IMR-90 (cell line): ENCODE measurements around the gene PPP6C. TPM values are rescaled to one million over a fixed set of nuclear protein-coding genes. Genes with fewer than 3 reads are reported as not detected.
A peak's percentile ranks its signal among the peaks of the same experiment; 100 is the strongest.

ENCODE experiments used
- ATAC-seq: fragments of 200-7000 bp; cut with Tn5 transposase; 2 replicates; pipeline ENCODE4 v1.9.1; 2020; ENCODE audit warnings: low read depth, mild to moderate bottlenecking, moderate library complexity
- BruUV-seq: library from RNA; stranded (reverse); fragments of 400-500 nt; replicated peaks from 2 replicates; lab custom pipeline; 2021; lab: Mats Ljungman, UMichigan
- CTCF ChIA-PET: fragments of 300-600 bp; formaldehyde crosslinking; extraction: SDS; loops from one replicate; lab custom pipeline; 2021; ENCODE audit warnings: antibody characterized with exemption; lab: Yijun Ruan, JAX
- POLR2A ChIA-PET: fragments of 300-600 bp; sonication (Branson Sonifier 250); formaldehyde crosslinking; loops from one replicate; lab custom pipeline; 2022; ENCODE audit warnings: antibody characterized with exemption; ENCODE audit not compliant: unreplicated experiment; lab: Charles Lee
- DNase-seq: peaks from one replicate; pipeline ENCODE4 v3.0.0; 2013
- H2AFZ ChIP-seq: replicated peaks from 2 replicates; pipeline ENCODE3; 2013; ENCODE audit warnings: low read length, mild to moderate bottlenecking; ENCODE audit not compliant: poor library complexity
- H2AK5ac ChIP-seq: 2 replicates; pipeline ENCODE4 v1.6.1; 2013; ENCODE audit warnings: low read depth, low read length, inconsistent platforms
- H2AK9ac ChIP-seq: replicated peaks from 2 replicates; pipeline ENCODE3; 2013; ENCODE audit warnings: mild to moderate bottlenecking, low read depth, low read length, moderate library complexity; ENCODE audit not compliant: poor library complexity
- H2BK120ac ChIP-seq: 2 replicates; pipeline ENCODE4 v1.6.1; 2013; ENCODE audit warnings: low read depth, low read length, inconsistent platforms
- H2BK15ac ChIP-seq: 3 replicates; pipeline ENCODE4 v1.6.1; 2013; ENCODE audit warnings: low read depth, low read length, inconsistent platforms
- H2BK20ac ChIP-seq: 2 replicates; pipeline ENCODE4 v1.6.1; 2013; ENCODE audit warnings: low read depth, mild to moderate bottlenecking, inconsistent platforms, low read length, moderate library complexity
- H2BK5ac ChIP-seq: 2 replicates; pipeline ENCODE4 v1.6.1; 2013; ENCODE audit warnings: mild to moderate bottlenecking, low read depth, low read length, inconsistent platforms; ENCODE audit not compliant: poor library complexity, severe bottlenecking
- H3K14ac ChIP-seq: replicated peaks from 2 replicates; pipeline ENCODE4 v1.6.1; 2013; ENCODE audit warnings: low read depth, low read length, inconsistent platforms
- H3K18ac ChIP-seq: 2 replicates; pipeline ENCODE4 v1.6.1; 2013; ENCODE audit warnings: low read depth, low read length, control low read depth
- H3K23ac ChIP-seq: 2 replicates; pipeline ENCODE4 v1.6.1; 2013; ENCODE audit warnings: low read depth, low read length, inconsistent platforms
- H3K27ac ChIP-seq: 2 replicates; pipeline ENCODE4 v1.5.1; 2013; ENCODE audit warnings: mild to moderate bottlenecking, control low read depth, low read length; ENCODE audit not compliant: insufficient read depth
- H3K27me3 ChIP-seq: 2 replicates; pipeline ENCODE4 v1.6.1; 2013; ENCODE audit warnings: low read length; ENCODE audit not compliant: control insufficient read depth, insufficient read depth
- H3K36me3 ChIP-seq: 2 replicates; pipeline ENCODE4 v1.6.1; 2013; ENCODE audit warnings: low read length, mixed read lengths; ENCODE audit not compliant: control insufficient read depth, insufficient read depth
- H3K4ac ChIP-seq: 2 replicates; pipeline ENCODE4 v1.6.1; 2013; ENCODE audit warnings: low read depth, low read length, inconsistent platforms
- H3K4me1 ChIP-seq: 2 replicates; pipeline ENCODE4 v1.6.1; 2013; ENCODE audit warnings: low read length, mixed read lengths; ENCODE audit not compliant: control insufficient read depth, insufficient read depth
- H3K4me2 ChIP-seq: 2 replicates; pipeline ENCODE4 v1.6.1; 2013; ENCODE audit warnings: low read depth, mild to moderate bottlenecking, control low read depth, low read length, moderate library complexity
- H3K4me3 ChIP-seq: 2 replicates; pipeline ENCODE4 v1.5.1; 2013; ENCODE audit warnings: low read depth, mild to moderate bottlenecking, control low read depth, low read length, moderate library complexity; ENCODE audit not compliant: insufficient read depth
- H3K56ac ChIP-seq: 2 replicates; pipeline ENCODE4 v1.6.1; 2013; ENCODE audit warnings: low read length, inconsistent platforms; ENCODE audit not compliant: insufficient read depth; ENCODE audit errors: extremely low read depth
- H3K79me1 ChIP-seq, 2 experiments: 2 replicates each; pipeline ENCODE4 v1.6.1; 2013; ENCODE audit warnings: low read length in 2 of 2, inconsistent platforms in 1 of 2, low read depth in 1 of 2
- H3K9ac ChIP-seq: 2 replicates; pipeline ENCODE4 v1.6.1; 2013; ENCODE audit warnings: low read depth, low read length, control low read depth
- H3K9me1 ChIP-seq: 2 replicates; pipeline ENCODE4 v1.6.1; 2013; ENCODE audit warnings: low read length, inconsistent platforms; ENCODE audit not compliant: insufficient read depth
- H3K9me3 ChIP-seq: 2 replicates; pipeline ENCODE4 v1.6.1; 2013; ENCODE audit warnings: low read length; ENCODE audit not compliant: control insufficient read depth, insufficient read depth
- H4K20me1 ChIP-seq: 2 replicates; pipeline ENCODE4 v1.6.1; 2013; ENCODE audit warnings: low read length, inconsistent platforms; ENCODE audit not compliant: insufficient read depth
- H4K5ac ChIP-seq: 2 replicates; pipeline ENCODE4 v1.6.1; 2013; ENCODE audit warnings: mild to moderate bottlenecking, low read depth, low read length, control low read depth
- H4K8ac ChIP-seq, 2 experiments: 2 replicates each; pipeline ENCODE4 v1.6.1; 2013; ENCODE audit warnings: low read depth in 2 of 2, low read length in 2 of 2, control low read depth in 1 of 2, inconsistent platforms in 1 of 2
- H4K91ac ChIP-seq: 2 replicates; pipeline ENCODE4 v1.6.1; 2013; ENCODE audit warnings: low read depth, low read length, inconsistent platforms; ENCODE audit not compliant: insufficient read depth
- BHLHE40 ChIP-seq: fragments of 150-350 bp; IDR thresholded peaks from 2 replicates; pipeline ENCODE4 v1.6.1; 2016; ENCODE audit warnings: mild to moderate bottlenecking, low read depth, low read length
- CEBPB ChIP-seq: IDR thresholded peaks from 2 replicates; pipeline ENCODE4 v1.6.1; 2012; ENCODE audit warnings: low read depth, low read length, improper control_type of control experiment
- CHD1 ChIP-seq: IDR thresholded peaks from 2 replicates; pipeline ENCODE4 v1.6.1; 2012; ENCODE audit warnings: low read depth, low read length, improper control_type of control experiment
- FOS ChIP-seq: fragments of 150-350 bp; IDR thresholded peaks from 2 replicates; pipeline ENCODE4 v1.6.1; 2016; ENCODE audit warnings: low read depth, low read length
- MAFK ChIP-seq: IDR thresholded peaks from 2 replicates; pipeline ENCODE4 v1.6.1; 2012; ENCODE audit warnings: low read depth, low read length, improper control_type of control experiment
- MAZ ChIP-seq: IDR thresholded peaks from 2 replicates; pipeline ENCODE4 v1.6.1; 2012; ENCODE audit warnings: low read depth, mild to moderate bottlenecking, low read length, improper control_type of control experiment, moderate library complexity, borderline replicate concordance
- MXI1 ChIP-seq: IDR thresholded peaks from 2 replicates; pipeline ENCODE4 v1.6.1; 2012; ENCODE audit warnings: low read depth, mild to moderate bottlenecking, low read length, moderate library complexity, borderline replicate concordance
- NFE2L2 ChIP-seq: fragments of 150-350 bp; IDR thresholded peaks from 2 replicates; pipeline ENCODE4 v1.6.1; 2016; ENCODE audit warnings: low read depth, mild to moderate bottlenecking, low read length
- POLR2A ChIP-seq: IDR thresholded peaks from 2 replicates; pipeline ENCODE4 v1.6.1; 2012; ENCODE audit warnings: mild to moderate bottlenecking, low read depth, low read length
- RAD21 ChIP-seq: IDR thresholded peaks from 2 replicates; pipeline ENCODE4 v1.6.1; 2012; ENCODE audit warnings: low read length, improper control_type of control experiment
- RCOR1 ChIP-seq: IDR thresholded peaks from 2 replicates; pipeline ENCODE4 v1.6.1; 2012; ENCODE audit warnings: mild to moderate bottlenecking, low read length, improper control_type of control experiment; ENCODE audit not compliant: insufficient replicate concordance
- RFX5 ChIP-seq: IDR thresholded peaks from 2 replicates; pipeline ENCODE4 v1.8.0; 2012; ENCODE audit warnings: low read depth, mild to moderate bottlenecking, low read length, moderate library complexity
- SMC3 ChIP-seq: fragments of 150-350 bp; IDR thresholded peaks from 2 replicates; pipeline ENCODE4 v1.6.1; 2016; ENCODE audit warnings: low read depth, mild to moderate bottlenecking, antibody characterized with exemption, low read length, moderate library complexity
- dilution Hi-C: fragments of 300-500 bp; cut with HindIII; formaldehyde crosslinking; loops from one replicate; pipeline ENCODE4 v1.14.3; 2018; ENCODE audit warnings: low sequenced_read_pairs; ENCODE audit not compliant: unreplicated experiment
- in situ Hi-C: fragments of 300-500 bp; cut with MboI; formaldehyde crosslinking; loops from 3 replicates; pipeline ENCODE4 v1.14.3; 2019; ENCODE audit warnings: low sequenced_read_pairs, inconsistent platforms, mixed read lengths
- intact Hi-C: fragments of 100-400 bp; cut with micrococcal nuclease; formaldehyde crosslinking; loops from 2 replicates; pipeline ENCODE4 v1.10.0; 2022
- polyA plus RNA-seq, 3 experiments: library from polyadenylated mRNA; depleted of rRNA; stranded (reverse); fragments of >200 nt; gene quantifications; 2 replicates each; pipeline ENCODE4 v1.2.3, GENCODE V29; 2012; ENCODE audit warnings: low replicate concordance in 1 of 3
- total RNA-seq: library from RNA; depleted of rRNA; stranded (reverse); fragments of >200 nt; gene quantifications from 2 replicates; pipeline ENCODE4 v1.2.3, GENCODE V29; 2012
- TF ChIP-seq, protein P1 (sequence below): conservative IDR thresholded peaks from 2 replicates; pipeline ENCODE4 v1.5.1; 2012; ENCODE audit warnings: mild to moderate bottlenecking, low read depth, low read length, improper control_type of control experiment
- TF ChIP-seq, protein P2 (sequence below): fragments of 150-350 bp; IDR thresholded peaks from 2 replicates; pipeline ENCODE4 v1.6.1; 2017; ENCODE audit warnings: mild to moderate bottlenecking, antibody characterized with exemption, low read length, low read depth
- TF ChIP-seq, protein P3 (sequence below): fragments of 150-350 bp; IDR thresholded peaks from 2 replicates; pipeline ENCODE4 v1.6.1; 2016; ENCODE audit warnings: low read depth, mild to moderate bottlenecking, low read length, moderate library complexity, borderline replicate concordance

The PPP6C gene
- total and polyA plus RNA-seq, 2 of the 4 experiments (the other 2 are of a cell fraction) = 14.5 to 15.4 TPM

DNA sequence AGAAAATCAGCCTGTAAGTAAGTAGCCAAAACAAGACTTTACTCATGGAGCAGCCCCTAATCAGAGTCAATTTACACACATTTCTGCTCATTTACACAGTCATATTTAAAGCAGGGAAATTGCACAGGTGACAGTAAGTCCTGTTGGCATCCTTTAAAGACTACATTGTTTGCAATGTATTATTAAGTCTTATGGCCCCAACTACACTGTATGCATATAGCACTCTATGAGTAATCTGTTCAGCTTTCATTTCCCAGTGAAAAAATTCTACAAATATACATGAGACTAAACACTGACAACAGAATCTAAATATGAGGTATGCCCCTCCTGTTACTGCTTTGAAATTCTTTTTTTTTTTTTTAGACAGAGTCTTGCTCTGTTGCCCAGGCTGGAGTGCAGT is 19.7 kb downstream of the PPP6C start:
- H2AFZ ChIP-seq = no peak overlapping the region
- no peak overlapping the region for H3K18ac ChIP-seq
- H3K4me1 ChIP-seq = peaks cover 15% of the 10 kb centered on the region
- intact Hi-C loops (no loop called here), dilution Hi-C loops (no loop called here), in situ Hi-C loops (no loop called here)
- H2BK20ac ChIP-seq = no peak overlapping the region
- no peak overlapping the region for H2BK120ac ChIP-seq
- no peaks in the 10 kb centered on the region for H3K27me3 ChIP-seq
- no peak overlapping the region for H2BK15ac ChIP-seq
- H2AK9ac ChIP-seq = no peak overlapping the region
- H3K27ac ChIP-seq = no peak overlapping the region
- ChIA-PET POLR2A (no interaction called here), CTCF (interaction anchor here (0.6 to 1.0 kb wide), 4 partner anchors 8 to 80 kb away, joined by 3 to 6 read pairs (median 4); no protein-coding TSS in a partner anchor)
- H3K9ac ChIP-seq = no peak overlapping the region
- no peak overlapping the region for H2AK5ac ChIP-seq
- H4K91ac ChIP-seq = no peak overlapping the region
- H2BK5ac ChIP-seq = no peak overlapping the region
- H4K20me1 ChIP-seq = peaks cover 6% of the 10 kb centered on the region; the same call in 1 of the 2 replicates
- no peak overlapping the region for H3K14ac ChIP-seq
- H3K9me3 ChIP-seq = no peaks in the 10 kb centered on the region
- H3K9me1 ChIP-seq = peaks cover 6% of the 10 kb centered on the region; the same call in 1 of the 2 replicates
- BruUV-seq = no TSS peak
- no peak overlapping the region for H3K23ac ChIP-seq
- H3K79me1 ChIP-seq = peaks cover 34 to 75% of the 10 kb centered on the region in 2 experiments
- ATAC-seq (peak; percentile 79), DNase-seq (peak; percentile 50)
- no peak overlapping the region for H3K4me3 ChIP-seq
- TF ChIP-seq RAD21 (no peak), FOS (no peak), NFE2L2 (no peak), POLR2A (no peak), MXI1 (no peak), RCOR1 (no peak), MAFK (no peak), MAZ (no peak), CHD1 (no peak), RFX5 (no peak), CEBPB (no peak), SMC3 (no peak), BHLHE40 (no peak)
- TF ChIP-seq, protein P1, sequence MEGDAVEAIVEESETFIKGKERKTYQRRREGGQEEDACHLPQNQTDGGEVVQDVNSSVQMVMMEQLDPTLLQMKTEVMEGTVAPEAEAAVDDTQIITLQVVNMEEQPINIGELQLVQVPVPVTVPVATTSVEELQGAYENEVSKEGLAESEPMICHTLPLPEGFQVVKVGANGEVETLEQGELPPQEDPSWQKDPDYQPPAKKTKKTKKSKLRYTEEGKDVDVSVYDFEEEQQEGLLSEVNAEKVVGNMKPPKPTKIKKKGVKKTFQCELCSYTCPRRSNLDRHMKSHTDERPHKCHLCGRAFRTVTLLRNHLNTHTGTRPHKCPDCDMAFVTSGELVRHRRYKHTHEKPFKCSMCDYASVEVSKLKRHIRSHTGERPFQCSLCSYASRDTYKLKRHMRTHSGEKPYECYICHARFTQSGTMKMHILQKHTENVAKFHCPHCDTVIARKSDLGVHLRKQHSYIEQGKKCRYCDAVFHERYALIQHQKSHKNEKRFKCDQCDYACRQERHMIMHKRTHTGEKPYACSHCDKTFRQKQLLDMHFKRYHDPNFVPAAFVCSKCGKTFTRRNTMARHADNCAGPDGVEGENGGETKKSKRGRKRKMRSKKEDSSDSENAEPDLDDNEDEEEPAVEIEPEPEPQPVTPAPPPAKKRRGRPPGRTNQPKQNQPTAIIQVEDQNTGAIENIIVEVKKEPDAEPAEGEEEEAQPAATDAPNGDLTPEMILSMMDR = no peak
- TF ChIP-seq, protein P2, sequence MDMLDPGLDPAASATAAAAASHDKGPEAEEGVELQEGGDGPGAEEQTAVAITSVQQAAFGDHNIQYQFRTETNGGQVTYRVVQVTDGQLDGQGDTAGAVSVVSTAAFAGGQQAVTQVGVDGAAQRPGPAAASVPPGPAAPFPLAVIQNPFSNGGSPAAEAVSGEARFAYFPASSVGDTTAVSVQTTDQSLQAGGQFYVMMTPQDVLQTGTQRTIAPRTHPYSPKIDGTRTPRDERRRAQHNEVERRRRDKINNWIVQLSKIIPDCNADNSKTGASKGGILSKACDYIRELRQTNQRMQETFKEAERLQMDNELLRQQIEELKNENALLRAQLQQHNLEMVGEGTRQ = no peak
- TF ChIP-seq, protein P3, sequence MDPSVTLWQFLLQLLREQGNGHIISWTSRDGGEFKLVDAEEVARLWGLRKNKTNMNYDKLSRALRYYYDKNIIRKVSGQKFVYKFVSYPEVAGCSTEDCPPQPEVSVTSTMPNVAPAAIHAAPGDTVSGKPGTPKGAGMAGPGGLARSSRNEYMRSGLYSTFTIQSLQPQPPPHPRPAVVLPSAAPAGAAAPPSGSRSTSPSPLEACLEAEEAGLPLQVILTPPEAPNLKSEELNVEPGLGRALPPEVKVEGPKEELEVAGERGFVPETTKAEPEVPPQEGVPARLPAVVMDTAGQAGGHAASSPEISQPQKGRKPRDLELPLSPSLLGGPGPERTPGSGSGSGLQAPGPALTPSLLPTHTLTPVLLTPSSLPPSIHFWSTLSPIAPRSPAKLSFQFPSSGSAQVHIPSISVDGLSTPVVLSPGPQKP = no peak
- no peak overlapping the region for H3K4ac ChIP-seq
- H3K4me2 ChIP-seq = no peak overlapping the region
- H4K5ac ChIP-seq = no peak overlapping the region
- no peak overlapping the region for H3K56ac ChIP-seq
- H4K8ac ChIP-seq = no peak overlapping the region
- peaks cover 2% of the 10 kb centered on the region; the same call in 1 of the 2 replicates for H3K36me3 ChIP-seq
